Thyroid gland (tissue), 4 donors: ENCODE results near the gene DNAJC16. TPM values are rescaled to one million over a fixed set of nuclear protein-coding genes. Genes with fewer than 3 reads are reported as not detected.

Experiments used
- DNase-seq, 2 donors: peaks; one replicate each; pipeline ENCODE4 v3.0.0-alpha.2; 2019
- H3K27ac ChIP-seq, 3 donors: fragments of 200-600 bp; sonication (generic); 1 replicate in 2 of 3; 2 replicates in 1 of 3; pipeline ENCODE4 v1.5.1; 2016 to 2019; ENCODE audit warnings: mild to moderate bottlenecking in 1 of 3, moderate library complexity in 1 of 3
- H3K27me3 ChIP-seq: fragments of 200-600 bp; sonication (generic); one replicate; pipeline ENCODE4 v1.5.1; 2019
- H3K36me3 ChIP-seq, 2 donors: fragments of 200-600 bp; sonication (generic); one replicate each; pipeline ENCODE4 v1.5.1; 2016 to 2019
- H3K4me1 ChIP-seq, 2 donors: fragments of 200-600 bp; sonication (generic); one replicate each; pipeline ENCODE4 v1.5.1; 2017 to 2019
- H3K4me3 ChIP-seq, 3 donors: fragments of 200-600 bp; sonication (generic); replicated peaks in 1 of 3; 1 replicate in 2 of 3; 2 replicates in 1 of 3; pipeline ENCODE4 v1.5.1; 2016; ENCODE audit warnings: mild to moderate bottlenecking in 1 of 3
- H3K9me3 ChIP-seq: fragments of 200-600 bp; sonication (generic); one replicate; pipeline ENCODE4 v1.5.1; 2017
- POLR2A ChIP-seq, 2 donors: fragments of 450-650 bp; IDR thresholded peaks; one replicate each; pipeline ENCODE4 v1.6.1; 2017; ENCODE audit warnings: antibody characterized with exemption in 2 of 2, mild to moderate bottlenecking in 2 of 2, moderate library complexity in 1 of 2
- WGBS, 2 donors: methylation state at CpG; one replicate each; pipeline ENCODE4 v1.1.5; 2017; 5-methylcytosine and 5-hydroxymethylcytosine counted together
- intact Hi-C: fragments of 100-400 bp; cut with DNase I; formaldehyde crosslinking; loops from one replicate; pipeline ENCODE4 v1.15.1; 2023
- total RNA-seq, 4 donors: library from RNA; depleted of rRNA; stranded (reverse); fragments of >200 nt; gene quantifications; one replicate each; pipeline ENCODE4 v1.2.3, GENCODE V29; 2016
- TF ChIP-seq, protein P1 (sequence below), 6 experiments: fragments of 200-600 bp in 3 of 6; fragments of 450-650 bp in 3 of 6; sonication (generic) in 3 of 6; IDR thresholded peaks; one replicate each; pipeline ENCODE4 v1.5.1; 2016 to 2019; ENCODE audit warnings: antibody characterized with exemption in 6 of 6, mild to moderate bottlenecking in 2 of 6, inconsistent platforms in 1 of 6, moderate library complexity in 1 of 6

The DNAJC16 gene
- total RNA-seq, 4 donors from 2014 or later, result 24.3 to 46.8 (median 29.7) TPM

DNA sequence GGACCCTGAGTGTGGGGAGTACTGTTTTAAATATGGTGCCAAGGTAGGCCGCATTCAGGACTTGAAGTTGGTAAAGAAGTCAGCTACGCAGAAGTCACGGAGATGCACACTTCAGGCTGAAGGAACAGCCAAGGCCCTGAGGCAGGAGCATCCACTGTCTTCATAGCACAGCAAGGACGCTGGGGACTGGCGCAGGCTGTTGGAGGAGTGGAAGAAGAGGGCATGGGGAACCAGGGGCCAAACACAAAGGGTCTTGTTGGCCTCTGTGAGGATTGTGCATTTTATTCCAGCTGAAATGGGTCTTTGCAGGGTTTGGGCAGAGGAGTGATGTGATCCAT, 16.6 kb downstream of the DNAJC16 start:
- no peaks in the 10 kb centered on the region for H3K27me3 ChIP-seq
- DNase-seq, result no peak
- no peaks in the 10 kb centered on the region for H3K9me3 ChIP-seq
- H3K4me1 ChIP-seq, result no peaks in the 10 kb centered on the region
- H3K36me3 ChIP-seq, result peaks cover 51 to 53% of the 10 kb centered on the region in 2 donors
- H3K27ac ChIP-seq, result no peak overlapping the region
- TF ChIP-seq, protein P1, sequence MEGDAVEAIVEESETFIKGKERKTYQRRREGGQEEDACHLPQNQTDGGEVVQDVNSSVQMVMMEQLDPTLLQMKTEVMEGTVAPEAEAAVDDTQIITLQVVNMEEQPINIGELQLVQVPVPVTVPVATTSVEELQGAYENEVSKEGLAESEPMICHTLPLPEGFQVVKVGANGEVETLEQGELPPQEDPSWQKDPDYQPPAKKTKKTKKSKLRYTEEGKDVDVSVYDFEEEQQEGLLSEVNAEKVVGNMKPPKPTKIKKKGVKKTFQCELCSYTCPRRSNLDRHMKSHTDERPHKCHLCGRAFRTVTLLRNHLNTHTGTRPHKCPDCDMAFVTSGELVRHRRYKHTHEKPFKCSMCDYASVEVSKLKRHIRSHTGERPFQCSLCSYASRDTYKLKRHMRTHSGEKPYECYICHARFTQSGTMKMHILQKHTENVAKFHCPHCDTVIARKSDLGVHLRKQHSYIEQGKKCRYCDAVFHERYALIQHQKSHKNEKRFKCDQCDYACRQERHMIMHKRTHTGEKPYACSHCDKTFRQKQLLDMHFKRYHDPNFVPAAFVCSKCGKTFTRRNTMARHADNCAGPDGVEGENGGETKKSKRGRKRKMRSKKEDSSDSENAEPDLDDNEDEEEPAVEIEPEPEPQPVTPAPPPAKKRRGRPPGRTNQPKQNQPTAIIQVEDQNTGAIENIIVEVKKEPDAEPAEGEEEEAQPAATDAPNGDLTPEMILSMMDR (IDR thresholded peaks at IDR 0.05), result no peak
- no peak for TF ChIP-seq POLR2A (IDR thresholded peaks at IDR 0.05)
- 95 to 97% methylated on average over 5 of the region's 5 CpGs for WGBS, 2 donors
- H3K4me3 ChIP-seq, result no peak overlapping the region
- intact Hi-C loops, result no loop called here

DNA sequence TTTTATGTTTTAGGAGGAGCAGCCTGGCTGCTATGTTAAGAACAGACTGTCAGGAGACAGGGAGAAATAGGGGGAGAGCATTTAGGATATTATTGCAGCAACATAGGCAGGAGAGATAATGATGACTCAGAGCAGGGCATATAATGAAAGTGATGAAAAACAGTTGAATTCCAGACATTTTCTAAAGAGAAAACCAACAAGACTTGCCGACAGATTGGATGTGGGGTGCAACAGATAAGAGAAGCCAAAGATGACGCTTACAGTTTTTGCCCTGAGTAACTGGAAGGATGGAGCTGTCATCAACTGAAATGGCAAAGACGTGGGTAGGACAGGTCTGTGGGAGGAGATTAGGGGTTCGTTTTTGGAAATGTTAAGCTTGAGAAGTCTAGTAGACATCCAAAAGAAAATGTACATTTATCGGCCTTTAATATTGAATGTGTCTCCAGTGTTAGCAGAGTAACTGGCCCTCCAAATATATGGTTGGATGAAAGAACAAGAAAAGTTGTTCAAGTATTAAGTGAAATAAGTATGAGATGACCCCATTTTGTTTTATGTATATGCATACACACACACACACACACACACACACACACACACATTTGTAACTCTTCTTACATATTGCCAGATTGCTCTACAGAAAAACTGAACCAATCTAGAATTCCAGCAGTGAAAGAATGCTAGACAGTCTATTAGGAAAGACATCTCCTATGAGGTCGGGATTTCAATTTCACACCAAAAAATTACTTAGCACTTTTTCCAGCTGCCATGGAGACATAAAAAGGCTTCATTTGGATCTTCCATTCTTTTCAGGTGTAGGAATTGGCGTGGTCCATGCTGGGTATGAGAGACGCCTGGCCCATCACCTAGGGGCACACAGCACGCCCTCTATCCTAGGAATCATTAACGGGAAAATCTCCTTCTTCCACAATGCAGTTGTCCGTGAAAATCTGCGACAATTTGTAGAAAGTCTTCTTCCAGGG, 17.2 kb downstream of the DNAJC16 start:
- intact Hi-C loops, result no loop called here
- Histone ChIP-seq H3K36me3 (peaks cover 52% of the 10 kb centered on the region in 2 donors), H3K4me1 (no peaks in the 10 kb centered on the region), H3K27me3 (no peaks in the 10 kb centered on the region), H3K9me3 (no peaks in the 10 kb centered on the region), H3K4me3 (no peak overlapping the region), H3K27ac (no peak overlapping the region)
- 94 to 96% methylated on average over 12 of the region's 12 CpGs for WGBS, 2 donors
- no peak for DNase-seq
- TF ChIP-seq, protein P1 (IDR thresholded peaks at IDR 0.05), result no peak
- no peak for TF ChIP-seq POLR2A (IDR thresholded peaks at IDR 0.05)

DNA sequence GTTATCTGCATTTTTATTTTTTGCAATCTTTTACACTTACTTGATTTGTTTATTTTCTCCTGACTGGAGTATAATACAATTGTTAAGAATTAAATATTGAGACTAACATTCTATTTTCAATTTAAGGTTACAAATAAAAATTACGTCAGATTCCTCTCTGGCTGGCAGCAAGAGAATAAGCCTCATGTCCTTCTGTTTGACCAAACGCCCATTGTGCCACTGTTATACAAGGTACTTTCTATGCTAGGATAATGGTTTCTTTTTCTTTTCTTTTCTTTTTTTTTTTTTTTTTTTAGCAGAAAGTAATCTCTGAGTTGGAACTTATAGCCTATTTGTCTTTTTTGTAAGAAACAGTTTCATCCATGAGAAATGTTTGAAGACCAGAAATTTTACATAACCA, 20.0 kb downstream of the DNAJC16 start:
- intact Hi-C loops, result no loop called here

DNA sequence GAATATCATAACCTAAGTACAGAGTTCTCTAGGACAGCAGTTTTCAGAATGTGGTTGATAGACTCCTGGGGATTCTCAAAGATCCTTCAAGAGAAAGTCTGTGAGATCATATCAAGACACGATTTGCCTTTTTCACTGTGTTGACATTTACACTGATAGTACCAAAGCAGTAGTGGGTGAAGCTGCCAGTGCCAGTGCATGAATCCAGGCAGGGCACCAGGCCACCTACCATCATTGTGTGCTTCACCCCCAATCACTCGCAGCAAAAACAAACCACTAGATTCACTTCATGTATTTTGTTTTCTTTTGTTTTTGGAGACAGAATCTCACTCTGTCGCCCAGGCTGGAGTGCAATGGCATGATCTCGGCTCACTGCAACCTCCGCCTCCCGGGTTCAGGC, 23.9 kb downstream of the DNAJC16 start:
- intact Hi-C loops, result no loop called here
- DNase-seq, result peak; percentile 45 to 63
- 56 to 58% methylated on average over 6 of the region's 6 CpGs for WGBS, 2 donors
- Histone ChIP-seq H3K27me3 (no peaks in the 10 kb centered on the region), H3K9me3 (no peaks in the 10 kb centered on the region), H3K4me3 (no peak overlapping the region), H3K4me1 (peaks cover 0 to 5% of the 10 kb centered on the region in 2 donors), H3K36me3 (peaks cover 16 to 30% of the 10 kb centered on the region in 2 donors), H3K27ac (peak overlapping the region in 2 of 3 donors; percentile 32 to 39)
- TF ChIP-seq, protein P1 (IDR thresholded peaks at IDR 0.05), result no peak
- TF ChIP-seq POLR2A (IDR thresholded peaks at IDR 0.05), result no peak

More for the DNA sequence above, 20.0 kb downstream of the DNAJC16 start:
- H3K27me3 ChIP-seq, result no peaks in the 10 kb centered on the region
- no peak for TF ChIP-seq POLR2A (IDR thresholded peaks at IDR 0.05)
- TF ChIP-seq, protein P1 (IDR thresholded peaks at IDR 0.05), result no peak
- H3K27ac ChIP-seq, result no peak overlapping the region
- WGBS, 2 donors, result 93 to 95% methylated on average over 2 of the region's 2 CpGs
- H3K9me3 ChIP-seq, result no peaks in the 10 kb centered on the region
- no peak for DNase-seq
- no peak overlapping the region for H3K4me3 ChIP-seq
- peaks cover 36 to 45% of the 10 kb centered on the region in 2 donors for H3K36me3 ChIP-seq
- peaks cover 0 to 5% of the 10 kb centered on the region in 2 donors for H3K4me1 ChIP-seq

DNA sequence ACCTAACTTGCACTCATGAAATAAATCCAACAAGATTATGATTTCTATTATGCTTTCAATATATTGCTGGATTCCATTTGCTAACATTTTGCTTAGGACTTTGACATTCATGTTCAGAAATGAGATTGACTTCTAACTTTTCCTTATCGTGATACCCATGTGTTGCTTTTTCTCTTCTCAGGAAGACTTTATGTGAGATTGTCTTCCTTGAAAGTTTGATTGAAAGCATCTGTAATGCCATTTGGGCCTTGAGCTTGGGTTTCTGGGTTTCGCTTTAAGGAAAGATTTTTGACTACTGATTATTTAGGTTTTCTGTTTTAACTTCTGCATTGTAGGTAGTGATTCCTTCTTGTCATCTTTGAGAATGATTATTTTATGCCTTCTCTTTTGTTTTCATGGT, 30.4 kb downstream of the DNAJC16 start:
- Histone ChIP-seq H3K9me3 (no peaks in the 10 kb centered on the region), H3K27me3 (no peaks in the 10 kb centered on the region), H3K36me3 (peaks cover 3 to 7% of the 10 kb centered on the region in 2 donors), H3K27ac (no peak overlapping the region), H3K4me3 (no peak overlapping the region), H3K4me1 (peaks cover 0 to 8% of the 10 kb centered on the region in 2 donors)
- TF ChIP-seq, protein P1 (IDR thresholded peaks at IDR 0.05), result no peak
- no peak for TF ChIP-seq POLR2A (IDR thresholded peaks at IDR 0.05)
- intact Hi-C loops, result no loop called here
- no peak for DNase-seq
- WGBS, 2 donors, result 94 to 96% methylated on average over 2 of the region's 2 CpGs
